ENCODE results near the gene ACSS1.

The ACSS1 gene

DNA sequence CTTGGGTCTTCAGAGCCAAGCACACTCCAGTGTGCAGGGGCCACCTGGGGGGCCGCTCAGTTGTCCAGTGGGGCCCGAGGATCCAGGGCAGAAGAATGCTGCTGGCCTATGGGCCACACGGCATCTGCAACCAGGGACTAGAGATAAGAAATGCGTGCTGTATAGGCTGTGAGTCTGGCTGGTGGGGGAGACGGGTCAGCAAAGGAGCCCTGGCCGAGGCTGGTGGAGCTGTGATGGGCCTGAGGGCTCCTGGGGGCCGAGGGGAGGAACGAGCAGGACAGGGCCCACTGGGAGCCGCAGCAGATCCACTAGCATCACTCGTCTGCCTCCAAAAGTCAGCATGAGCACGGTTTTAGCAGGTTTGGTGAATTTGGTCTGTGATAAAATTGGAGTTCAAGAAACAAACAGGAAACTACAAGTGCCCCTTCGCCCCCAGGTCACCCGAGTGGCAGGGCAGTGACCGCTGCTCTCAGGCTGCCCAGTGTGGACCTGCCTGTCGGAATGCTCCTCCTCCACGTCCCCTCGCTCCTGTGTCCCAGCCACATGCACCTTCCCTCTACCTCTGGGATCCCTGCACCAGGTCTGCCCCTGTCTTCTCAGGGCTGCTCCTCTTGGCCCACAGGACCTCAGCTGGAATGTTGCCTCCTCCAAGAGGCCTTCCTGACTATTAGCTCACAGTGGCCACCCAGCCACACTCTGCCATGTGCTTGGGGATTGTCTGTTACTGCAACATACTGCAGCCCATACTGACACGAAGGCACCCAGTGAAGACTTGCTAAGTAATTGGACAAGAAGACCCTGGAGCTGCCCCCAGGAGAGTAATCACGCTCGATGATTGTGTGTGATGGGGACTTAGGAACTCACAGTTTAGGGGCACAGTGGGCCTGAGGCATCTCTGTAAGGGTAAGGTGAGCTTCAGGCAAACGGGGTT is 10.9 kb downstream of the ACSS1 start:
- DNase-seq = no peak

DNA sequence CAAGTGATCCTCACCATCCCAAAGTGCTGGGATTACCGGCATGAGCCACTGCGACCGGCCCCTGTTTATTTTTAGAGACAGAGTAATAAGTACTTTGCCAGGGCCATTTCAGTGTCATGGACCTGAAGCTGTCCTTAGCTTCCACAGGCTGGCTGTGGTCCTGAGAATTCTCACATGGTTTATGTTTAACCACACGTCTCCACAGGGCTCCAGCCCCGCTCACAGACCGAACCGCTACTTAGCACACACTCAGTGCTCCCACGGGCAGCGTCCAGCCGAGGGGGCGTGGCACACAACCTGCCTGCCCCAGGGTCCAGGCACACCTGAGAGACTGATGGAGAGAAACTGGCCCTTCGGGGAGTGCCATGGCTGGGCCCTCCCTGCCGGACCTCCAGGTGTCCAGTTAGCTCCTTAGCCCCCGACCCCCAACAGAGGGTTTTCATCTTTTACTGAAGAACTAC is 11.7 kb downstream of the ACSS1 start:
- DNase-seq = no peak

DNA sequence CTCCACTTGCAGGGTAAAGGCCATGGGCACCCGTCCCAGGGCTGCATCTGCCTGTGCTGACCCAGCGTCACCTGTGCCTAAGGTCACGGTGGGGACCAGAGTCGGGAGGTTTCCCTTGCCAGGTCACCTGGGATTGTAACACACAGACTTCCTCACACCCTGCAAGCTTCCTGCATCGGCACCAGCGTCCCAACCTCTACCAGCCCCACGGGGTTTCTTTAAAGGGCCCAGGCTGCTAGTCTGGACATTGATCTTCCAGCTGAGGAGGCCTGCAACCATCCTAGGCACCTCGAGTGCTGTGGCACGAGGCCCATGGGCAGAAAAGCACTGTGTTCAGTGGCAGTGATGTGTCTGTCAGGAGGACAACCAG is 12.6 kb downstream of the ACSS1 start:
- DNase-seq = no peak

DNA sequence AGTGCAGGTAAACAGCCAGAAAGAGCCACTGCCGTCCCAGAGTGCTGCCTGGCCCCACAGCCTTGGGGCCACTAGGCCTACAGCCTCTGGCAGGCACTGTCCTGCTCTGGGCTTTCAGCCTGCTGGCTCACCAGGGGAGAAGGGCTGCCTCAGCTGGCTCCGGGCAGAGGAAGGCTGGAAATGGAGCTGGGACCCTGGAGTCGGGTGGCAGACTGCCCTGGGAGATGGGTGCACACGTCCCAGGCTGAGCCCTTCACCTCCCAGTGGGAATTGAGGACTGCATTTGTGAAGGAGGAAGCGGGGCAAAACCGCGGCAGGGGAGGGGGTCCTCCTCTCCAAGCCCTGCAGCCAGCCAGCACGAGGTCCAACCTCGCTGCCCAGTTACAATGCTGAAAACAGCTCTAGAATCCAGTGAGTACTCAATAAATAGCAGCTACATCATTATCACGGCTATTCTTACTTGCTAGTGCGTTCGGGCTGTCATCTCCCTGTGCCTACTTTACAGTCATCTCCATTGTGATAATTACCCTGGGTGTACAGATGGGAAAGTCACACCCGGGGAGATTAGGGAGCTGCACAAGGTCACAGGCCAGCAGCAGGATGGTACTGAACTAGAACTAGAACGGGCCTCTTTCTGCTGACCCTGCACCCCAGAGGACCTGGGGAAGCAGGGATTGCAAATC is 13.1 kb downstream of the ACSS1 start:
- DNase-seq = peak in 31 of 51 donors; percentile 20 to 87 (median 62)

DNA sequence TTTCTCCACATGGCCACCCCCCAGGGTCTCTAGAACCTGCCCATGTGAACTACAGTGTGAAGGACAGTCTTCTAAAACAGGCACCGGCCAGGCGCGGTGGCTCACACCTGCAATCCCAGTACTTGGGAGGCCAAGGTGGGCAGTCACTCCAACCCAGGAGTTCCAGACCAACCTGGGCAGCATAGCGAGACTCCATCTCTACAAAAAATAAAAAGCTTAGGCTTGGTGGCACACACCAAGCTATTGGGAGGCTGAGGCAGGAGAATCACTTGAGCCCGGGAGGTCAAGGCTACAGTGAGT is 13.7 kb downstream of the ACSS1 start:
- no peak for DNase-seq

DNA sequence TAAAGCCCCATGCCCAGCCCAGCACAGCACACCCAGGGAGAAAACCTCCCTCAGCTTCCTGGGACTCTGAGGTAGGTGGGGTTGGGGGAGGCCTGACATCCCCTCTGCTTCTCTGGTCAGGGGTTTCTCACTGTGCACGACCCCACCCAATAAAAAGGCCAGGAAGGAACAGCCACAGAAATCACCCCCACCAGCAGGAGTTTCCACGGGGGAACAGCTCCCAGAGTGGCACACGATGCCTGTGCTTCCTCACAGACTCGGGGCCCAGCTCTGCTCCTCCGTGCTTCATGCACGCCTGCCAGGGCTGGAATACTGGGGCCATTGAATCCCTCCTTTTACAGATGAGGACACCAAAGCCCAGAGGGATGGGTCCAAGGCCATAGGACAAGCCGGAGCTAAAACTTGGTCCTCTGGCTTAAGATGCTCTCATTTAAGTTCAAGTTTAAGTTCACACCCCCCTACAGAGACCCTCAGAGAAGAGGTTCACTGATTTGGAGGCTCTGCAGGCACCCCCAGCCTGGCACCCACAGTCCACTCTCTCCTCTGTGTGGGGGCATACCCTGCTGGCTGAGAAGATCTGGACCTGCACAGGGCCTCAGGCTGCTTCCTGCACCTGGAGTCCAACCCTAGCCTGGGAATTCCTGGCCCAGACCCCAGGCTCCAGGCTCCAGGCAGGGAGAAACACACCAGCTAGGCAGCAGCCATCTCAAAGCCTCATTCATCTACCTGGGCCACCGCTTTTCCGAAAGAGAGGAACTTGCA is 14.3 kb downstream of the ACSS1 start:
- DNase-seq = no peak

DNA sequence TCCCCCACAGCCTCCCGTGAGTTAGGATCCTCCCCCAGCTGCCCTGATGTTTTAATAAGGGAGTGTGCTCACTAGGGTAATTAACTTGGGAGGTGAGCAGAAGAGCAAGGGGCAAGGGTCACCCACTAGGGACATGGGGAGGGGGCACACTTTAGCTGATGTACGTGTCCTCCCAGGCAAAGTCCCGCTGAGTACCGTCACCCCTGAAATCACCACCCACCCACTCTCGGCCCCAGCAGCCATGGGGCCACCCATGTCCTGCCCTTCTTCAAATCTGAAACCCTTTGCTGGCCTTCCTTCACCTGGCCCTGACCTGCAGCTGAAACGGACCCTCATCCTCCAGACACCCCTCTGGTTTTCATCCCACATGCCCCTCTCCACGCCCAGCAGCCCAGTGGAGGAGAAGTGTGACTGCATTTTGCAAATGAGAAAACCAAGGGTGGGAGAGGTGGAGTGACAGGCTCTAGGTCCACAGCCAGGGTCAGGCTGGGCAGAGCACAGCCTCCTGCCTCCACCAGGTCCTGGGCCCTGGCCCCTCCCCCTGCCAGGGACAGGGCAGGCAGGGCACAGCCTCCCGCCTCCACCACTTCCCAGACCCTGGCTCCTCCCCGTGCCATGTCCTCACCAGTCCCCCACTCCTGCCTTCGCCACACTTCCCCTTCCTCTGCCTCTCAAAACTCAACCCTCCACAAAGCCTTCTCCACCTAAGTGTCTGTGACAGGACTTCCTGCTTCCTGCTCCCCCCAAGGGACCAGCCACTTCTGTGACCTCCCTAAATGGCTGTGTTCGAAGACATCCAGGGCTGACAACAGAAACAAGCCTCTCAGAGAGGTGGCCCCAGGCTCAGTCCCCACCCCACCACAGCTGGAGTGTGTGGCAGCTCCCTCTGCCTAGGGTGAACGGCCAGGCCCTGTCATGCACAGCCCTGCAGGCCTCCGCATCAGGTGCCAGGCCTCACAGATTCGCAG is 15.1 kb downstream of the ACSS1 start:
- DNase-seq = peak in 13 of 51 donors; percentile 19 to 56 (median 31)

DNA sequence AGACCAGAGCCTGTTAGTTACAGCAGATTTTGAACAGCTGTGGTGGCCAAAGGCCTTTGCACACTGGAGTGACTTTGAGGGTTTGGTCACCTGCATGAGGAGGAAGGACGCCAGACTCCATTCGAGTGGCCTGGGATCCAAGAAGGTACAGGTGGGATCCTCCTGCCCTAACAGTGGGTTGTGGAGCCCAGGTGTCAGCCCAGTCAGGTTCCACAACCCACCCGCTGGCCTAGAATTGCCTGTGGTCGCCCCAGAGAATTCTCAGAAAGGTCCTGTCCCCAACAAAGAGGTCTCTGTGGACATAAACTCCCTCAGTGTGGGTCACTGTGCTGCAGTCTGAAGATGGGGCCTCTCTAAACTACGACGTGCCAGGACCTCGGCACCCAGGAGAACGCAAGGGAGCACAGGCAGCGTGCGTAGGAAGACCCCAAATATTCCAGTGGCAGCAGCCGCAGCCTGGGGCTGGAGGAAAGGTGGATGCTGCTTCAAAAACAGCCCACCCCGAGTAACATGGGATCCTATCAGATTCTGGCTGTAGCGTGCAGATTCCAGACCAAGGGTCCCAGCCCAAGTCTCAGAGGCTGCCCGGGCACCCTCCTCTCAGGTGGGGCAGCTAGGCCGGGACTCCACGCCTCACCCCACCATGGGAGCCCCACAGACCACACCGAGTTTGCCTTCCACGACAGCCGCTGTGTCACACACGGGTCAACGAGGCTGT is 16.0 kb downstream of the ACSS1 start:
- no peak for DNase-seq

DNA sequence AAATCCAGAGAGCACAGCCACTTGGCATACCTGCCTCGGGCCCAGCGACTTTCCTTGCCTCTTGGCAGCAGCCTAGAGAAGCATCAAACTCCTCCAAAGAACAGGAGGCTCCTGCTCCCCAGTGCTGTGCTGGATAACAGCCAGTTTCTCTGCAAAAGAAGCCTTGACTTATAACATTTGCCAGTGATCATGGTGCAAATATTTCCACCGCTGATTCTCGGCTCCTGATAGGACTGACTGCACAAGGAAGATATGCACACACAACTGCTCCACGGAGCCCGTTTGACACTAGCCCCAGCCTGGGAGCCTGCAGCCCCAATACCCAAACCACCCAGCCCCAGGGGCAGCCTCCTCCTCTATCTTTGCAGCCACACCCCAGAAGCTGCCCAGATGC is 17.5 kb downstream of the ACSS1 start:
- DNase-seq = peak in 5 of 51 donors; percentile 31 to 82 (median 45)

DNA sequence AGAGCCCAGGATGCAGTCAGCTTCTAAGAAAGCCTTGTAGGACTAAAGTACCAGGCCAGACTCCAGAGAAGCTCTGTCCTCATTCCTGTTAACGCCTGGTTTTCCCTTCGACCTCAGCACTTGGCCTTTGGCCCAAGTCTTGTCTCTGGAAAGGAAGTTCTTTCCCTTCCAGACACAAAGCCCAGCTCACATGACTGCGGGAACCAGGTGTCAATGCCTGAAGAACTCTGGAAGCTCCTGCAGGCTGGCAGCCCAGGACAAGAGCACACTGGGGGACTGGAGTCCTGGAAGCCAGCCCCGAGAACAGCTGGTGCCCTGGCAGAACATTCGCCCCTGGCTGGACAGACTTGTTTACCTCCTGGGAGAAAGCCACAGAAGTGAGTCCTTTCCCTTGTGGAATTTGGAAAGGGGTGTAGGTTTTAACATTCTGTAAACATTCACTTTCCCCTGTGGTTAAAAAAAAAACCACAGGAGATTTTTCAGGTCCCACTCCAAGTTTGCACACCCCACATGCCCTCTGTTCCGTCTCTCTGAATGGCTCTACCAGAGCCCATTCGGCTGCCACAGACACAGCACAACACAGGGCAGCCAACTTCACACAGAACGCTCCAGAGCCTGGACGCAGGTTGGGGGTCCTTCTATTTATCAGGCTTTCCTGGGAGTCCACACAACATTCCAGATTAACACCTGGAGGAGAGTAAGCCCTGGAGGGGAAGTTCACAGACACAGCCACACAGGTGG is 18.1 kb downstream of the ACSS1 start:
- DNase-seq = peak in 44 of 51 donors; percentile 23 to 92 (median 66)

DNA sequence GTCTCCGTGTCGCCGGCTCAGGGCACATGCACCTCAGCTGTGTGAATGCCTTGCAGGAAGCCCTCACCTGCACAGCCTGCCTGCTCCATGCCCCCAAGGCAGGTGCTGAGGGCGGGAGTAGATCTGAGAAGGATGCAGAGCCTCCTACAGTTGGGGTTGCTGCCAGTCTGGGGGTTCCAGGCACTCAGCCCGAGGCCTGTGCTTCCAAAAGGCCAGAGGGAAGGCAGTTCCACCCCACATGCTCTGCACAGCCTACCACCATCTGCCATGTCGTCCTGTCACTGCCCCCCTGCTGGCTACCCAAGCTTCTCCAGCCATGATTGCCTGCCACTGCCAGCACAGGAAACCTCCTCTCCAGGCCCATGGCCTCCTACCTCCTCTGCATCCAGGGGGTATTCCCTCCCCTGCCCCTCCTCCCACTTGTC is 19.3 kb downstream of the ACSS1 start:
- no peak for DNase-seq

DNA sequence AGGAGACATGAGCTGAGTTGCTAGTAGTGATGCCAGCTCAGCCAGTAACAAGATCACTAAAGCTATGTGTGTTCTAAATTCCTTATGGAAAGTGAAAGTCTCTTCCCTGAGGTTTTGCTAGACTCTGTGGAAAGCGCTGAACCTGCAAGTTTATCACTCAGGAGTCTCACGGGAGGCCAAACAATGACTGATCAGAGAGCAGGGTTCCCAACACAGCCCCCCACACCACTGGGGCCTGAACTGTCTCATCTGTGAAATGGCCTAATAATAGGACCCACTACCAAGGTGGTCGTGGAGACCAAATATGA is 19.9 kb downstream of the ACSS1 start:
- no peak for DNase-seq

DNA sequence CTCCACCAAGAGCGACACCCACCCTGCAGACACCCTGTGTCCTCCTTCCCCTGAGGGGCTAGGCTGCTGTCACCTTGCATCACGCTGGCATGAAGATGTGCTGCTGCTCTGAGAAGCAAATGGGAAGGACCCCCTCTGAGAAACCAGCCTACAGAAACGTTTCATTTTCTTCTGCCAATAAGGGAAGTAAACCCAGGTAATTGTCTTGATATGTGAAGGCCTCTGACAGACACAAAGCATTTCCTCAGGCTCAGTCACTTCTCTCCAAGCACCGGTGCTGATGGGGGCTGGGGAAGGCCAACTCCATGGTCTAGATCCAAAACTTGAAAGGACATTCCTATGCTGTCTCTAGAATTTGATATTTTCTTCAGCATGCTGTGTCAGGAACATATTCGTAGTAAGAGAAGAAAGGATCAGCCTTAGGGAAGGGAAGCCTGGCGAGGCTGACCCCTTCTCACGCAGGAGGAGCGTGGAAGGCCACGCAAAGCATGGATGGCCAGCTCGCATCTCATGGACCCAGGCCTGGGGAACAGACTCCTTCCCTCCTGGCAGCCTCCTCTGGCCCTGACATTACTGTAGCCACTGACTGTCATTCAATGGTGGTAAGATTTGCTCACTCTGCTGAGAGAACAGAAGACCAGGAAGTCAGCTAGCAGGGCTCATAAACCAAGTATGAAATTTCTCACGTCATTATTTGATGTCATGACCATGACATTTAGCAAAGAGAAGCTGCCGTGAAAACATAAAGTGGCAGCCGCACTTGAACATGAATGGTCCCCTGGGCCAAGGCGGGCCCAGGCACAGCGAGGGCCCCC is 20.4 kb downstream of the ACSS1 start:
- DNase-seq = peak in 1 of 51 donors; percentile 23

DNA sequence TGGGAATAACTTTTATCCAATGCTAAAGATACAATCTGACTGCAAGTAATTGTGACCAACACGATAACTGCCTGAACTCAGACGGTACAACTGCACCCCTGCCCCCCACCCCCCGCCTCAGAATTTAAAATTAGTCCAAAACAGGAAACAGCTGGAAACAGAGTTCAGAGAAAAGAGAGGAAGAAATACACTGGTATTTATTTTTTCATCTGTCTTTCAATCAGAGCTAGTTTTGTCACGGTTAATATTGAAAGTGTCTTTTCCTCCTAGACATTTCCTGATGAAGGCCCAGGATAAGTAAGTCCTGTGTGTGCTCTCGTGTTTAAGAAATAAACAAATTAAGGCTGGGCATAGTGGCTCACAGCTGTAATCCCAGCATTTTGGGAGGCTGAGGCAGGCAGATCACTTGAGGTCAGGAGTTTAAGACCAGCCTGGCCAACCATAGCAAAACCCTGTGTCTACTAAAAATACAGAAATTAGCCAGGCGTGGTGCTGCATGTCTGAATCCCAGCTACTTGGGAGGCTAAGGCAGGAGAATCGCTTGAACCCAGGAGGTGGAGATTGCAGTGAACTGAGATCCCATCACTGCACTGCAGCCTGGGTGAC is 21.5 kb downstream of the ACSS1 start:
- DNase-seq = no peak

DNA sequence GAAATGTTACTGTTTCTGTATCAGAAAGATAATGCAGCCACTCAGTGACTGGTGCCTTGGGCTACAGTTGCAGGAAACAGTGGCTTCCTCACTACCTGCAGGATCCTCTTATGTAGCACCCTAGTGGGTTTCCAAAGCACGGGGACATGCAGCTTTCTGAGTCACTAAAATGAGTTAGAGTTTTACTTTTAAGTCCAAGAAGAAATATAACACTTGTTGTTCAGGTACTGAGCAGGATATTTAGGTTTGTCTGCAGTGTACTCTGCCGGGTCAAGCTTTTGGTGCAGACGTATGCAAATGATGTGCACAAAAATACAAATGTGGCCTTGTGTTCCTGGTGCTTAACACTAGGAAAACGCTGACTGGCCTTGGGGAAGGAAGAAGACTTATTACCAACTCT is 22.0 kb downstream of the ACSS1 start:
- DNase-seq = peak in 1 of 51 donors; percentile 32

DNA sequence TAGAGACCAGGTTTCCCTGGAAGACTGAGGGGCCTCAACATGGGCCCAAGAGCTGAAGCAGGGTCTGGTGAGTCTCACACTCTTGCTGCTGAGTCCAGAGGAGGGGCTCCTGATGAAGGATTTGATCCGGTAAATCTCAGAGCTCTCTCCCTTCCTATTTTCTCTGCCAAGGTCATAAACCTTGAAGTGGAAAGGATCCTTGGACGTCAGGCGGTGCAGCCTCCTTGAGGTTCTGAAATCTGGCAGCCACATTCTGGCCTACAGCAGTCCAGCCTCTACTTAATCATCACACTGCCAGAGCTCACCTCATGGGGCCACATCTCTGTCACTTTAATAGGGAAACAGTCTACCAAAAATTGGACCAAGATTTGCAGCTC is 24.0 kb downstream of the ACSS1 start:
- no peak for DNase-seq

DNA sequence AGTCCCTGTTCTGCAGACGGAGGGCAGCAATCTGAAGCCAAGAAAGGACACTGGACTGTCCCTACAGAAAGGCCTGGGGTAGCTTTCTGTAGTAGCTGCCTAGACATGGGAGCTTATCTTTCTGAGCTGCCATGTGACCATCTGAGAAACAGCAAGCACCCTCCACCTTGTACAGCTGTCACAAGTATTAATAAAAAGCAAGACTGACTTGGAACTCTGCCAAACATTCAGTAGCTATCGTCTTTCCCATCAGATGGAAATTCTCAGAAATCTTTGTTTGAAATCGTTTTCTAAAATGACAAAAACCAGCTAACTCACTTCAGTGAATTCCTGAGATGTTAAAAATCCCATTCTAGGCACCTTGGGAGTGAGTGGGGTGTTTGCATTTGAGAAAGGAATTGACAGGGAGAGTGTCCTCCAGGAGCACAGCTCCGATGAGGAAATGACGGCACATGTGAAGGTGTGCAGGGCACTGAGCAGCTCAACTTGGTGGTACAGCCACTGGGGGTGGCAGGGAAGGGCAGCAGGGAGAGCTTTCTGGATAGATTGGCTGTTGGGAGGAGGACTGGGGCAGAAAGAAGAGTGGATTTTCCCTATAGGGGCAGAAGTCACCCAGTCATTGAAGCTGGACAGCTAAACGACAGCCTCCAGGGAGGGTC is 24.5 kb downstream of the ACSS1 start:
- peak in 1 of 51 donors; percentile 38 for DNase-seq

All from hypothalamus (tissue), 51 donors.